ENCODE measurements around the gene KRTAP10-12. TPM values are rescaled to one million over a fixed set of nuclear protein-coding genes. Genes with fewer than 3 reads are reported as not detected.

KRTAP10-12 gene
- total and polyA plus RNA-seq, 2 experiments from 2014 or later, result not detected

GRCh38 chr21:44713846-44714245 is 16.9 kb downstream of the KRTAP10-12 start:
- Histone ChIP-seq H3K27me3 (peaks cover 66% of the 10 kb centered on the region), H3K9me3 (ENCODE audit: low read depth) (no peaks in the 10 kb centered on the region), H3K36me3 (no peaks in the 10 kb centered on the region), H3K4me3 (no peak overlapping the region), H3K27ac (no peak overlapping the region), H3K4me1 (ENCODE audit: low read depth) (peaks cover 32% of the 10 kb centered on the region)
- no peak for TF ChIP-seq CTCF (IDR thresholded peaks at IDR 0.05; ENCODE audit: low read depth, low read length)
- DNase-seq (ENCODE audit: low read depth in 1 of 2, low spot score in 1 of 2), result no peak

DNA sequence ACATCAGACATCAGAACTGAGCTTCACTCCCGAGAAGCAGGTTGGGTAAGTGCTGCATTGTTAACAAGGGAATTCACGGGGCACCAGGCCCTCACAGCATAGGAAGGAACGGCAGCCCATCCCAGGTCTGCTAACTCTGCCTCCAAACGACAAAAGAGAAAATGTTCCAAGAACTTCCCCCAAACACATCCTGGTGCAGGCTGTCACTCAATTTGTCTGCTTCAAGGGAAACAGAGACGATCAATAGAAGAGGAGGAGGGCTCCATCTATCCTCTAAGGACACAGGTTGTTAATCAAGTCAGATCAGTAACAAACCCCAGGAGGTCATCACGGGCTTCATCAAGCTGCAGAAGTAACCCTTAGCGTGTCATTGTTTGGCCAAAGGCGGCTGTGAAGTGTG is 17.9 kb downstream of the KRTAP10-12 start:
- peaks cover 56% of the 10 kb centered on the region for H3K27me3 ChIP-seq

GRCh38 chr21:44716984-44717383 is 20.0 kb downstream of the KRTAP10-12 start:
- Histone ChIP-seq H3K27ac (no peak overlapping the region), H3K36me3 (no peaks in the 10 kb centered on the region), H3K9me3 (ENCODE audit: low read depth) (no peaks in the 10 kb centered on the region), H3K4me3 (no peak overlapping the region), H3K27me3 (peaks cover 35% of the 10 kb centered on the region), H3K4me1 (ENCODE audit: low read depth) (peaks cover 10% of the 10 kb centered on the region)
- TF ChIP-seq CTCF (IDR thresholded peaks at IDR 0.05; ENCODE audit: low read depth, low read length), result no peak
- DNase-seq (ENCODE audit: low read depth in 1 of 2, low spot score in 1 of 2), result no peak

More for the DNA sequence above, 17.9 kb downstream of the KRTAP10-12 start:
- H3K4me1 ChIP-seq (ENCODE audit: low read depth), result peaks cover 30% of the 10 kb centered on the region
- no peak for DNase-seq (ENCODE audit: low read depth in 1 of 2, low spot score in 1 of 2)
- H3K4me3 ChIP-seq, result no peak overlapping the region
- H3K36me3 ChIP-seq, result no peaks in the 10 kb centered on the region
- no peaks in the 10 kb centered on the region for H3K9me3 ChIP-seq (ENCODE audit: low read depth)
- no peak for TF ChIP-seq CTCF (IDR thresholded peaks at IDR 0.05; ENCODE audit: low read depth, low read length)
- no peak overlapping the region for H3K27ac ChIP-seq

- Histone ChIP-seq H3K9me3 (ENCODE audit: low read depth) (no peaks in the 10 kb centered on the region), H3K4me3 (no peak overlapping the region), H3K27ac (no peak overlapping the region), H3K36me3 (no peaks in the 10 kb centered on the region), H3K27me3 (peaks cover 24% of the 10 kb centered on the region), H3K4me1 (ENCODE audit: low read depth) (peaks cover 5% of the 10 kb centered on the region)
- no peak for TF ChIP-seq CTCF (IDR thresholded peaks at IDR 0.05; ENCODE audit: low read depth, low read length)
- no peak for DNase-seq (ENCODE audit: low read depth in 1 of 2, low spot score in 1 of 2)
Observed at GRCh38 chr21:44718093-44718492, 21.1 kb downstream of the KRTAP10-12 start.

DNA sequence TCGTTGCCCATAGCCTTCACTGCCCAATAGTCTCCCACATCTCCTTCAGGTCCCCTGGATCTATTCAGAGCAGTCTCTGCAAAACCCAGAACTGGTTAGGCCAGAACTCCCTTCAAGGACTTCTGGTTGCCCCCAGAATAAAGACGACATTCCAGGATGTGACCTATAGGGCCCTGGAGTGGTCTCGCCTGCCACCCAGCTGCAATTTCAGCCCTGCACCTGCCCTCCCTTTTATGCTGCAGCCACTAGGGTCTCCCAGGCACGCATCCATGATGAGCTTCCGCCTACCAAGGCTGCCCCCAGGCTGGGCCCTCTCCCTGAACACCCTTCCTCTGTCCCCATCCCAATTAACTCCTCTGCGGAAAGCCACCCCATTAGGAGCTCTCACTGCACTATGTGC is 21.6 kb downstream of the KRTAP10-12 start:
- no peak for DNase-seq (ENCODE audit: low read depth in 1 of 2, low spot score in 1 of 2)
- Histone ChIP-seq H3K4me3 (no peak overlapping the region), H3K27ac (no peak overlapping the region)

More for the DNA sequence above, 21.6 kb downstream of the KRTAP10-12 start:
- H3K27me3 ChIP-seq, result peaks cover 19% of the 10 kb centered on the region
- no peaks in the 10 kb centered on the region for H3K9me3 ChIP-seq (ENCODE audit: low read depth)
- TF ChIP-seq CTCF (IDR thresholded peaks at IDR 0.05; ENCODE audit: low read depth, low read length), result no peak
- no peaks in the 10 kb centered on the region for H3K36me3 ChIP-seq
- H3K4me1 ChIP-seq (ENCODE audit: low read depth), result peaks cover 5% of the 10 kb centered on the region

Data from cardiac muscle cell (in vitro differentiated cells and primary cell).